K562 (cell line): ENCODE data around the gene DAPK2. TPM values are rescaled to one million over a fixed set of nuclear protein-coding genes. Genes with fewer than 3 reads are reported as not detected.
A peak's percentile ranks its signal among the peaks of the same experiment; 100 is the strongest.

ENCODE experiments used
- ELK3 ChIP-seq: fragments of 450-650 bp; formaldehyde crosslinking; IDR thresholded peaks from 2 replicates; pipeline ENCODE4 v1.4.0; 2020; ENCODE audit warnings: mild to moderate bottlenecking
- ERF ChIP-seq: fragments of 450-650 bp; formaldehyde crosslinking; IDR thresholded peaks from 2 replicates; pipeline ENCODE4 v1.4.0; 2020; ENCODE audit warnings: mild to moderate bottlenecking, mixed read lengths
- FOXA1 ChIP-seq: fragments of 450-650 bp; IDR thresholded peaks from 2 replicates; pipeline ENCODE4 v1.6.1; 2016; ENCODE audit warnings: mild to moderate bottlenecking, borderline replicate concordance
- HNRNPUL1 ChIP-seq: fragments of 200-400 bp; formaldehyde crosslinking; IDR thresholded peaks from 2 replicates; pipeline ENCODE4 v1.6.1; 2017; ENCODE audit warnings: low read length
- IRF1 ChIP-seq: sonication (generic); formaldehyde crosslinking; IDR thresholded peaks from 2 replicates; pipeline ENCODE4 v1.8.0; 2022; ENCODE audit warnings: missing genetic modification reagents, mild to moderate bottlenecking, borderline replicate concordance
- KAT7 ChIP-seq: sonication (generic); formaldehyde crosslinking; IDR thresholded peaks from 2 replicates; pipeline ENCODE4 v1.8.0; 2022; ENCODE audit warnings: missing genetic modification reagents, mild to moderate bottlenecking, borderline replicate concordance
- MITF ChIP-seq: IDR thresholded peaks from 2 replicates; pipeline ENCODE4 v1.6.1; 2014; ENCODE audit warnings: antibody characterized with exemption
- MYC ChIP-seq, 2 experiments: fragments of 250-450 bp in 1 of 2; sonication (Bioruptor Pico) in 1 of 2; IDR thresholded peaks; 2 replicates each; pipeline versions ENCODE4 v1.5.1 to v1.6.1; 2012 to 2021; ENCODE audit warnings: low read depth in 2 of 2, borderline replicate concordance in 1 of 2, improper control_type of control experiment in 1 of 2, low read length in 1 of 2, mild to moderate bottlenecking in 1 of 2, moderate library complexity in 1 of 2
- NR0B1 ChIP-seq: fragments of 450-650 bp; IDR thresholded peaks from one replicate; pipeline ENCODE4 v1.6.1; 2018; ENCODE audit warnings: mild to moderate bottlenecking, moderate library complexity; ENCODE audit not compliant: partially characterized antibody
- NR2C2 ChIP-seq, 2 experiments: fragments of 200-800 bp in 1 of 2; sonication (Bioruptor generic) in 1 of 2; sonication (generic) in 1 of 2; formaldehyde crosslinking in 1 of 2; IDR thresholded peaks; 2 replicates each; pipeline versions ENCODE4 v1.6.1 to v1.8.0; 2016 to 2022; ENCODE audit warnings: mild to moderate bottlenecking in 1 of 2, missing compliant biosample characterization in 1 of 2, missing genetic modification characterization in 1 of 2, missing genetic modification reagents in 1 of 2
- PML ChIP-seq: IDR thresholded peaks from 2 replicates; pipeline ENCODE4 v1.6.1; 2012; ENCODE audit warnings: low read length, inconsistent platforms
- RUNX1 ChIP-seq: sonication (generic); IDR thresholded peaks from 2 replicates; pipeline ENCODE4 v1.6.1; 2016; ENCODE audit warnings: antibody characterized with exemption, low read depth
- SNIP1 ChIP-seq: fragments of 450-650 bp; IDR thresholded peaks from 2 replicates; pipeline ENCODE4 v1.7.1; 2017; ENCODE audit warnings: low read depth, mild to moderate bottlenecking
- SREBF1 ChIP-seq: fragments of 150-350 bp; IDR thresholded peaks from 2 replicates; pipeline ENCODE4 v1.6.1; 2014; ENCODE audit warnings: antibody characterized with exemption, low read depth, low read length, borderline replicate concordance
- XRCC3 ChIP-seq: fragments of 450-650 bp; IDR thresholded peaks from 2 replicates; pipeline ENCODE4 v1.6.1; 2017; ENCODE audit warnings: mild to moderate bottlenecking, moderate library complexity
- ZBTB8A ChIP-seq: fragments of 450-650 bp; IDR thresholded peaks from 2 replicates; pipeline ENCODE4 v1.6.1; 2018; ENCODE audit warnings: mild to moderate bottlenecking, moderate library complexity; ENCODE audit not compliant: partially characterized antibody
- ZNF143 ChIP-seq: sonication (generic); formaldehyde crosslinking; IDR thresholded peaks from 2 replicates; pipeline ENCODE4 v1.9.0; 2022; ENCODE audit warnings: mild to moderate bottlenecking, missing genetic modification reagents
- ZNF217 ChIP-seq: sonication (generic); formaldehyde crosslinking; IDR thresholded peaks from 2 replicates; pipeline ENCODE4 v1.8.0; 2022; ENCODE audit warnings: mild to moderate bottlenecking, missing genetic modification reagents
- ZNF224 ChIP-seq: sonication (generic); formaldehyde crosslinking; IDR thresholded peaks from 2 replicates; pipeline ENCODE4 v1.8.0; 2022; ENCODE audit warnings: mild to moderate bottlenecking, missing genetic modification reagents
- ZNF311 ChIP-seq: fragments of 250-450 bp; sonication (Bioruptor Pico); IDR thresholded peaks from 2 replicates; pipeline ENCODE4 v1.4.0; 2020; ENCODE audit warnings: mild to moderate bottlenecking, moderate library complexity
- ZNF395 ChIP-seq: fragments of 200-800 bp; sonication (Bioruptor generic); IDR thresholded peaks from 2 replicates; pipeline ENCODE4 v1.6.1; 2017; ENCODE audit warnings: missing genetic modification characterization, missing compliant biosample characterization
- ZZZ3 ChIP-seq: fragments of 450-650 bp; IDR thresholded peaks from 2 replicates; pipeline ENCODE4 v1.6.1; 2016; ENCODE audit warnings: antibody characterized with exemption, mild to moderate bottlenecking, moderate library complexity
- polyA plus RNA-seq, 8 experiments: library from polyadenylated mRNA; depleted of rRNA in 4 of 8; stranded (reverse) in 5 of 8; unstranded in 3 of 8; fragments of >200 nt; fragmentation: Nextera tagmentation in 2 of 8; fragmentation: Illumina TruSeq in 1 of 8; extraction: Ambion mirVana in 2 of 8; extraction: Trizol in 1 of 8; gene quantifications; 2 replicates each; pipeline versions ENCODE4 v1.2.1 to v1.2.3, GENCODE V29; 2011 to 2014; ENCODE audit warnings: inconsistent platforms in 1 of 8, missing spikeins in 1 of 8
- total RNA-seq, 7 experiments: library from RNA; depleted of rRNA in 6 of 7; stranded (reverse); fragments of >200 nt in 6 of 7; fragmentation: Illumina TruSeq in 2 of 7; extraction: Trizol in 2 of 7; gene quantifications; 2 replicates each; pipeline versions ENCODE4 v1.2.1 to v1.2.3, GENCODE V29; 2011 to 2021; ENCODE audit warnings: low replicate concordance in 1 of 7

Gene DAPK2
- total and polyA plus RNA-seq, 9 of the 15 experiments (the other 6 are each of a cell fraction or from before 2014, with no cell fraction given), result 0.14 to 5.2 (median 2.2) TPM

GRCh38 chr15:64093627-64094417, 47.5 kb upstream of the DAPK2 start, which contains the start of gene CIAO2A (continued):
- TF ChIP-seq XRCC3 (no peak), RUNX1 (no peak), ZNF143 (CRISPR knock-in tag) (peak; percentile 98), PML (no peak; the same call in none of the 2 replicates), SREBF1 (no peak), SNIP1 (no peak), ELK3 (CRISPR knock-in tag) (no peak), FOXA1 (no peak), NR0B1 (no peak), IRF1 (CRISPR knock-in tag) (no peak), ZZZ3 (no peak), KAT7 (no peak), ZNF217 (no peak), NR2C2 (CRISPR knock-in tag; IDR thresholded peaks at IDR 0.05) (0 out of 2 replicates have a peak, but pooled peaks have one; percentile 27), NR2C2 (tag; IDR thresholded peaks at IDR 0.05) (no peak), ZNF395 (CRISPR knock-in tag) (peak; percentile 62; the same call in 1 of the 2 replicates), ZNF224 (CRISPR knock-in tag) (no peak), MYC (IDR thresholded peaks at IDR 0.05; ENCODE audit: low read depth, low read length) (peak; percentile 33), MYC (CRISPR knock-in tag; IDR thresholded peaks at IDR 0.05; ENCODE audit: borderline replicate concordance, low read depth) (no peak), HNRNPUL1 (no peak), MITF (no peak), ZNF311 (CRISPR knock-in tag) (no peak), ZBTB8A (no peak), ERF (CRISPR knock-in tag) (no peak)
